GM19099 (cell line): ENCODE data around the gene CD200.

Source experiments
- POLR2A ChIP-seq: IDR thresholded peaks from 3 replicates; pipeline ENCODE4 v1.6.1; 2011; ENCODE audit warnings: low read depth; ENCODE audit not compliant: insufficient read length; ENCODE audit errors: extremely low read depth

The CD200 gene

GRCh38 chr3:112346491-112347122 lies 13.7 kb downstream of the CD200 start:
- TF ChIP-seq POLR2A: no peak

DNA sequence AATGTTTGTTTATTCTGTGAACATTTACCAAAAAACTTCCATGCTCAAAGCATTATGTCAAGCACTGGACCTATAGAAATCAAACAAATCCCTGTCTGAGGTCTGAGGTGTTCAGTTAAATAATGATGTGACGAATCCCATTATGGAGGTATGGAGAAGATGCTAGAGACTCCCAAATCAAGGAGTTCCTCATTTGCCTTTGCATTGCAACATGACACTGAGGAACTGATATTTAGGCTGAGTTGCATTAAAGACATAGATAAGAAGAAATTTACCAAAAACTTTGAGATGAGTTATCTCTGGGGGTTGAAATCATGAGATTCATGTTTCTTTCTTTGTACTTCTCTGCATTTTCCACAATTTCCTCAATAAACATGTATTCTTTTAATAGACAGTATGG lies 16.0 kb downstream of the CD200 start:
- TF ChIP-seq POLR2A: no peak

GRCh38 chr3:112349557-112349956 lies 16.6 kb downstream of the CD200 start:
- no peak for TF ChIP-seq POLR2A

GRCh38 chr3:112350018-112350810 lies 17.3 kb downstream of the CD200 start:
- no peak for TF ChIP-seq POLR2A

GRCh38 chr3:112351036-112351435 lies 18.1 kb downstream of the CD200 start:
- TF ChIP-seq POLR2A: no peak

DNA sequence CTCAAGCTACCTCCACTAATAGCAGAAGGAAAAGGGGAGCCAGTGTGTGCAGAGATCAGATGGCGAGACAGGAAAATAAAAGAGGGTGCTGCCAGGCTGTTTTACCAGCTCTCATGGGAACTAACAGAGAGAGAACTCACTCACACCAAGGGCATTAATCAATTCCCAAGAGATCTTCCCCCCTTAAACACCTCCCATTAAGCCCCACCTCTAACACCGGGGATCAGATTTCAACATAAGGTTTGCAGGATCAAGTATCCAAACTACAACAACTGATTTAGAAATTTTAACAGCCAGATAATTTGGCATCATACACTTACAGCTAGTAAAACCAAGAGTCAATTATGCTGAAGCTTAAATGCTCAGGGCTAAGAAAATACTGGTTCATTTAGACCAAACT lies 18.9 kb downstream of the CD200 start:
- no peak for TF ChIP-seq POLR2A

GRCh38 chr3:112352720-112353119 lies 19.8 kb downstream of the CD200 start:
- no peak for TF ChIP-seq POLR2A

- TF ChIP-seq POLR2A: no peak
Measured at GRCh38 chr3:112353365-112353764, 20.4 kb downstream of the CD200 start.

- no peak for TF ChIP-seq POLR2A
Measured at GRCh38 chr3:112354642-112355306, 21.8 kb downstream of the CD200 start.

- TF ChIP-seq POLR2A: no peak
Measured at GRCh38 chr3:112355307-112355687, 22.3 kb downstream of the CD200 start.

DNA sequence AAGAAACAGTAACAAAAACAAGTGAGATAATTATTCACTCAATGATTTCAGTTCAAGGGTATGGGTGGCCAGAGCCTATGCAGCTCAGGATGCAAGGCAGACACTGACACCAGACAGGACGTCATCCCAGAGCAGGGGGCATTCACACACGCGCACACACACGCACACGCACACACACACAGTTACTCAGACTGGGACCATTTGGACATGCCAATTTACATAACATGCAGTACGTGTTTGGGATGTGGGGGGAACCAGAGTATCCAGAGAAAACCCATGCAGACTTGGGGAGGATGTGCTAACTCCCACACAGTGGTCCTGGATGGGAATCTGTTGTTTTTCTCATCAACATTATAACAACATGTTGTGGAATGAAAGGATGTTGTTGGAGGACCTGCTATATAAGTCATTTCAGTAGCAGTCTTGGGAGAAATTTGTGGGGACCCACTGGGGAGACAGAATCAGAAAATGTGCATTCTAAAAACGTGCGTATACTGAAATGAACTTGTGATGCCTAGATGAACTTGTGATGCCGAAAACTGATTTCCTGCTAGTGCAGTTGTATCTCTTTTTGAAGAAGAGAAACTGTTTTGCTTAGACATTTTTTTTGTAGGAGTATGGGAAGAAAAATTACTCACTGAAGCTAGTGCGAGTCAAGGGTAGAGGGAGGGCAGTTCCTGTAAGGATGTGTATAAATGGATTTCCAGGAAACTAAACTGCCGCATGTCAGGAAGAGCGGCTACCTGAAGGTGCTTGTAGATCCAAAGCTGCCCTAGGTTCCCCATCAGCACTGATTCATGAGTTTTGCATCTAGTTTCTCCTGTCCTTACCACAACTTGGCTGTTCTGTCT lies 25.2 kb downstream of the CD200 start:
- TF ChIP-seq POLR2A: no peak

GRCh38 chr3:112360561-112360960 lies 27.6 kb downstream of the CD200 start:
- TF ChIP-seq POLR2A: no peak

GRCh38 chr3:112362221-112362620 lies 29.3 kb downstream of the CD200 start:
- TF ChIP-seq POLR2A: no peak

GRCh38 chr3:112364291-112364690 lies 31.3 kb downstream of the CD200 start:
- no peak for TF ChIP-seq POLR2A

- no peak for TF ChIP-seq POLR2A
Measured at GRCh38 chr3:112365035-112365434, 32.1 kb downstream of the CD200 start.

GRCh38 chr3:112365636-112366035 lies 32.7 kb downstream of the CD200 start:
- no peak for TF ChIP-seq POLR2A

DNA sequence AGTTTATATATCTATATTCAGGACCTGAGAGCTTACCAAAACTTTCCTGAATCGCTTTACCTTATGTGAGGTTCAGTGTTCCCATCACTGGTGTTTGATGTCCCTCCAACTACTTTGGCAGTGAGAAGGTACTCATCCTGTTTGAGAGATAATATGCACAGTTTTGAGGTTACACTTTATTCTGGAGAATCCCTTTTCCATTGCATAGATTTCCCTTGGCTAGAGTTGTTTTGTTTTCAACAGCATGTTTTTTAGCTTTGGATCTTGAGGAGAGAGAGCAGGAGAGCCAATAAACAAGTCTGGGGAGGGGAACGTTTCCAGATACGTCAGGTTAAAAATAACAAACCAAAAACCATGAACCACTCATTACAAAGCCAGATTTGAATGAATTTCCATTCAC lies 33.6 kb downstream of the CD200 start:
- TF ChIP-seq POLR2A: no peak
